ENCODE measurements around the gene RFX2. TPM values are rescaled to one million over a fixed set of nuclear protein-coding genes. Genes with fewer than 3 reads are reported as not detected.

The RFX2 gene
- total RNA-seq, 2 donors from 2014 or later, result 21.7 to 30.3 TPM

GRCh38 chr19:5978606-5979552, 131.4 kb downstream of the RFX2 start:
- Histone ChIP-seq H3K36me3 (no peaks in the 10 kb centered on the region), H3K27ac (peak overlapping the region; percentile 93), H3K4me1 (ENCODE audit: control insufficient read depth in 1 of 2, low read depth in 2 of 2) (peaks cover 37 to 50% of the 10 kb centered on the region in 2 donors), H3K4me3 (peak overlapping the region; percentile 97), H3K9me3 (no peaks in the 10 kb centered on the region), H3K27me3 (replicated peaks; ENCODE audit: insufficient read depth) (no peaks in the 10 kb centered on the region)
- DNase-seq (ENCODE audit: low spot score), result no peak
- ATAC-seq (ENCODE audit: insufficient number of reproducible peaks, low FRiP score, low read depth), result no peak
- TF ChIP-seq, protein P1, sequence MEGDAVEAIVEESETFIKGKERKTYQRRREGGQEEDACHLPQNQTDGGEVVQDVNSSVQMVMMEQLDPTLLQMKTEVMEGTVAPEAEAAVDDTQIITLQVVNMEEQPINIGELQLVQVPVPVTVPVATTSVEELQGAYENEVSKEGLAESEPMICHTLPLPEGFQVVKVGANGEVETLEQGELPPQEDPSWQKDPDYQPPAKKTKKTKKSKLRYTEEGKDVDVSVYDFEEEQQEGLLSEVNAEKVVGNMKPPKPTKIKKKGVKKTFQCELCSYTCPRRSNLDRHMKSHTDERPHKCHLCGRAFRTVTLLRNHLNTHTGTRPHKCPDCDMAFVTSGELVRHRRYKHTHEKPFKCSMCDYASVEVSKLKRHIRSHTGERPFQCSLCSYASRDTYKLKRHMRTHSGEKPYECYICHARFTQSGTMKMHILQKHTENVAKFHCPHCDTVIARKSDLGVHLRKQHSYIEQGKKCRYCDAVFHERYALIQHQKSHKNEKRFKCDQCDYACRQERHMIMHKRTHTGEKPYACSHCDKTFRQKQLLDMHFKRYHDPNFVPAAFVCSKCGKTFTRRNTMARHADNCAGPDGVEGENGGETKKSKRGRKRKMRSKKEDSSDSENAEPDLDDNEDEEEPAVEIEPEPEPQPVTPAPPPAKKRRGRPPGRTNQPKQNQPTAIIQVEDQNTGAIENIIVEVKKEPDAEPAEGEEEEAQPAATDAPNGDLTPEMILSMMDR (IDR thresholded peaks at IDR 0.05), result no peak

GRCh38 chr19:5977785-5978605, 132.3 kb downstream of the RFX2 start, which contains the start of gene RANBP3:
Gene RANBP3, minus strand, starts transcription at chr19:5978140. Its CDS starts 58 bp downstream, at chr19:5978082.
- H3K36me3 ChIP-seq, result no peaks in the 10 kb centered on the region
- no peaks in the 10 kb centered on the region for H3K27me3 ChIP-seq (replicated peaks; ENCODE audit: insufficient read depth)
- TF ChIP-seq, protein P1 (IDR thresholded peaks at IDR 0.05), result no peak
- H3K9me3 ChIP-seq, result no peaks in the 10 kb centered on the region
- peak; percentile 91 for DNase-seq (ENCODE audit: low spot score)
- peak within 1 kb of the TSS; percentile 93 for H3K27ac ChIP-seq
- peaks cover 37 to 50% of the 10 kb centered on the region in 2 donors for H3K4me1 ChIP-seq (ENCODE audit: control insufficient read depth in 1 of 2, low read depth in 2 of 2)
- ATAC-seq (ENCODE audit: insufficient number of reproducible peaks, low FRiP score, low read depth), result peak; percentile 83
- peak within 1 kb of the TSS; percentile 97 for H3K4me3 ChIP-seq

- Histone ChIP-seq H3K36me3 (no peaks in the 10 kb centered on the region), H3K27ac (peak overlapping the region; percentile 85 to 93), H3K4me3 (peak overlapping the region; percentile 97), H3K4me1 (ENCODE audit: control insufficient read depth in 1 of 2, low read depth in 2 of 2) (peaks cover 37 to 50% of the 10 kb centered on the region in 2 donors), H3K9me3 (no peaks in the 10 kb centered on the region), H3K27me3 (replicated peaks; ENCODE audit: insufficient read depth) (no peaks in the 10 kb centered on the region)
- DNase-seq (ENCODE audit: low spot score), result no peak
- TF ChIP-seq, protein P1 (IDR thresholded peaks at IDR 0.05), result no peak
- peak; percentile 9 for ATAC-seq (ENCODE audit: insufficient number of reproducible peaks, low FRiP score, low read depth)
Measured at GRCh38 chr19:5977222-5977784, 133.0 kb downstream of the RFX2 start.

DNA sequence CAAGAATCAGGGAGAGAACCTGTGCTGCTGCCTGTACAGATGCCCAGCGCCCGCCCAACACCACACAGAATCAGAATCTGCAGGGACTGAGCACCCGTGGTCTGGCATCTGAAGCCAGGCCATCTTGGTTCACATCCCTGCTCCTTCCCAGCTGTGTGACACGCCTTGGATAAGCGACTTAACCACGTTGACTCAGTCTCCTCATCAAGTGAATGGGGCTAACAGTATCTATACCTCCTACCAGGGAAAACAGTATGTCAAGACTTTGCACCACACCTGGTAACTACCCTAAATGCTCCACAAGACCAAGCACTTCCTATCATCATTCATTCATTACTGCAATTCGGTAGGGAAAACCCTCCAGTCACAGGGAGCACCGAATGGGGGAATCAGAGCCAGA, 133.5 kb downstream of the RFX2 start:
- DNase-seq (ENCODE audit: low spot score) (no peak), ATAC-seq (ENCODE audit: insufficient number of reproducible peaks, low FRiP score, low read depth) (no peak)
- Histone ChIP-seq H3K36me3 (no peaks in the 10 kb centered on the region), H3K27me3 (replicated peaks; ENCODE audit: insufficient read depth) (no peaks in the 10 kb centered on the region), H3K9me3 (no peaks in the 10 kb centered on the region), H3K4me3 (peak overlapping the region; percentile 97), H3K27ac (no peak overlapping the region), H3K4me1 (ENCODE audit: control insufficient read depth in 1 of 2, low read depth in 2 of 2) (peaks cover 37 to 50% of the 10 kb centered on the region in 2 donors)
- TF ChIP-seq, protein P1 (IDR thresholded peaks at IDR 0.05), result no peak

Measured in thoracic aorta (tissue), 2 donors.